ENCODE results near the gene DCBLD2. TPM values are rescaled to one million over a fixed set of nuclear protein-coding genes. Genes with fewer than 3 reads are reported as not detected.

The DCBLD2 gene
- total RNA-seq, 1 donor from 2014 or later, result 91.9 TPM

- Mint-ChIP-seq H3K4me1 (peaks cover 62% of the 10 kb centered on the region), H3K27ac (ENCODE audit: unreplicated experiment) (peak overlapping the region; percentile 66), H3K4me3 (no peak overlapping the region), H3K36me3 (ENCODE audit: low read depth) (peaks cover 2% of the 10 kb centered on the region), H3K27me3 (ENCODE audit: low read depth) (no peaks in the 10 kb centered on the region), H3K9me3 (no peaks in the 10 kb centered on the region)
- no peak for TF ChIP-seq CTCF (conservative IDR thresholded peaks at IDR 0.05)
- no peak for DNase-seq (ENCODE audit: low read depth, low spot score)
Observed at GRCh38 chr3:98763819-98764418, 137.6 kb downstream of the DCBLD2 start.

GRCh38 chr3:98763076-98763475 is 138.4 kb downstream of the DCBLD2 start, which contains the start of gene ST3GAL6:
Gene ST3GAL6 (plus strand): TSS chr3:98763340. CDS start chr3:98768441, 5,101 bp downstream.
- no peak for DNase-seq (ENCODE audit: low read depth, low spot score)
- Mint-ChIP-seq H3K4me3 (no peak within 1 kb of the TSS), H3K36me3 (ENCODE audit: low read depth) (peaks cover 2% of the 10 kb centered on the region), H3K9me3 (no peaks in the 10 kb centered on the region), H3K27ac (ENCODE audit: unreplicated experiment) (peak within 1 kb of the TSS; percentile 66), H3K27me3 (ENCODE audit: low read depth) (no peaks in the 10 kb centered on the region), H3K4me1 (peaks cover 55% of the 10 kb centered on the region)
- no peak for TF ChIP-seq CTCF (conservative IDR thresholded peaks at IDR 0.05)

GRCh38 chr3:98761643-98762229 is 139.8 kb downstream of the DCBLD2 start:
- DNase-seq (ENCODE audit: low read depth, low spot score), result no peak
- peak overlapping the region; percentile 3 for H3K4me3 Mint-ChIP-seq
- no peaks in the 10 kb centered on the region for H3K27me3 Mint-ChIP-seq (ENCODE audit: low read depth)
- H3K36me3 Mint-ChIP-seq (ENCODE audit: low read depth), result peaks cover 2% of the 10 kb centered on the region
- peak overlapping the region; percentile 12 for H3K27ac Mint-ChIP-seq (ENCODE audit: unreplicated experiment)
- no peaks in the 10 kb centered on the region for H3K9me3 Mint-ChIP-seq
- no peak for TF ChIP-seq CTCF (conservative IDR thresholded peaks at IDR 0.05)
- peaks cover 47% of the 10 kb centered on the region for H3K4me1 Mint-ChIP-seq

GRCh38 chr3:98759629-98760028 is 141.9 kb downstream of the DCBLD2 start:
- H3K36me3 Mint-ChIP-seq (ENCODE audit: low read depth), result peaks cover 2% of the 10 kb centered on the region
- H3K4me1 Mint-ChIP-seq, result peaks cover 58% of the 10 kb centered on the region
- no peaks in the 10 kb centered on the region for H3K27me3 Mint-ChIP-seq (ENCODE audit: low read depth)
- H3K9me3 Mint-ChIP-seq, result no peaks in the 10 kb centered on the region
- no peak for TF ChIP-seq CTCF (conservative IDR thresholded peaks at IDR 0.05)
- H3K4me3 Mint-ChIP-seq, result no peak overlapping the region
- DNase-seq (ENCODE audit: low read depth, low spot score), result no peak
- H3K27ac Mint-ChIP-seq (ENCODE audit: unreplicated experiment), result peak overlapping the region; percentile 17

GRCh38 chr3:98755601-98756000 is 145.9 kb downstream of the DCBLD2 start:
- H3K27me3 Mint-ChIP-seq (ENCODE audit: low read depth), result no peaks in the 10 kb centered on the region
- no peaks in the 10 kb centered on the region for H3K9me3 Mint-ChIP-seq
- no peak for DNase-seq (ENCODE audit: low read depth, low spot score)
- H3K36me3 Mint-ChIP-seq (ENCODE audit: low read depth), result no peaks in the 10 kb centered on the region
- TF ChIP-seq CTCF (conservative IDR thresholded peaks at IDR 0.05), result no peak
- no peak overlapping the region for H3K4me3 Mint-ChIP-seq
- peaks cover 32% of the 10 kb centered on the region for H3K4me1 Mint-ChIP-seq
- no peak overlapping the region for H3K27ac Mint-ChIP-seq (ENCODE audit: unreplicated experiment)
